SU-DHL-6 (cell line): ENCODE results near the gene DLX5.

Experiments used
- EZH2phosphoT487 ChIP-seq: fragments of 200-600 bp; sonication (generic), shearing (Covaris generic); conservative IDR thresholded peaks from 2 replicates; pipeline ENCODE4 v1.6.1; 2018; ENCODE audit warnings: mild to moderate bottlenecking, antibody characterized with exemption, low read length, moderate library complexity, mixed read lengths
- TF ChIP-seq, protein P1 (sequence below): fragments of 200-600 bp; sonication (generic); IDR thresholded peaks from one replicate; pipeline ENCODE4 v1.5.1; 2017; ENCODE audit warnings: antibody characterized with exemption, mild to moderate bottlenecking, low read length, moderate library complexity; ENCODE audit not compliant: insufficient read depth, poor library complexity, severe bottlenecking

DNA sequence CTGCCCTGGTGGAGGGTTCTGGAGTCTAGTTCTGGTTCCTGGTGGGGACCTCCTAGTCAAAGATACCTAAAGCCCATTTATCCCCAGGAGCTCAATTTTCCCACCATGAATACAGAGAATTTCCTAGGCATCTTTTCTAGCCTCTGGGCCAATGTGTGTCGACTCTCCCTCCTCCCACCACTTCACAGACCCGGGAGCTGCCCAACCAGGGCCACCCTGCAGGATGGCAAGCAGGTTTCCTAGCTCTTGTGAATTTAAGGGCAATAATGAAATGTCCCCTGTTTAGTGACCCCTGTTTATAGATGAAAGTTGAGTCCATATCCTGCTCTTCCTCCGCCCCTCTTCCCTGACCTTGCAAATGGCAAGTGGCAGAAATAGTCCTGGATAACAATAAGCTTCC is 9.4 kb downstream of the DLX5 start:
- TF ChIP-seq, protein P1, sequence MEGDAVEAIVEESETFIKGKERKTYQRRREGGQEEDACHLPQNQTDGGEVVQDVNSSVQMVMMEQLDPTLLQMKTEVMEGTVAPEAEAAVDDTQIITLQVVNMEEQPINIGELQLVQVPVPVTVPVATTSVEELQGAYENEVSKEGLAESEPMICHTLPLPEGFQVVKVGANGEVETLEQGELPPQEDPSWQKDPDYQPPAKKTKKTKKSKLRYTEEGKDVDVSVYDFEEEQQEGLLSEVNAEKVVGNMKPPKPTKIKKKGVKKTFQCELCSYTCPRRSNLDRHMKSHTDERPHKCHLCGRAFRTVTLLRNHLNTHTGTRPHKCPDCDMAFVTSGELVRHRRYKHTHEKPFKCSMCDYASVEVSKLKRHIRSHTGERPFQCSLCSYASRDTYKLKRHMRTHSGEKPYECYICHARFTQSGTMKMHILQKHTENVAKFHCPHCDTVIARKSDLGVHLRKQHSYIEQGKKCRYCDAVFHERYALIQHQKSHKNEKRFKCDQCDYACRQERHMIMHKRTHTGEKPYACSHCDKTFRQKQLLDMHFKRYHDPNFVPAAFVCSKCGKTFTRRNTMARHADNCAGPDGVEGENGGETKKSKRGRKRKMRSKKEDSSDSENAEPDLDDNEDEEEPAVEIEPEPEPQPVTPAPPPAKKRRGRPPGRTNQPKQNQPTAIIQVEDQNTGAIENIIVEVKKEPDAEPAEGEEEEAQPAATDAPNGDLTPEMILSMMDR, result no peak
- no peak for TF ChIP-seq EZH2phosphoT487
